PC-9 (cell line): ENCODE results near the gene TMEM123.

Experiments used
- CTCF ChIP-seq: fragments of 200-600 bp; sonication (generic); conservative IDR thresholded peaks from 2 replicates; pipeline ENCODE4 v1.6.1; 2017; ENCODE audit warnings: mixed run types, antibody characterized with exemption, mild to moderate bottlenecking, moderate library complexity
- EZH2 ChIP-seq: fragments of 200-600 bp; sonication (generic); IDR thresholded peaks from 2 replicates; pipeline ENCODE4 v1.8.0; 2017; ENCODE audit warnings: antibody characterized with exemption, low read depth

- TF ChIP-seq CTCF (no peak), EZH2 (no peak)
Measured at GRCh38 chr11:102414559-102414958, 38.0 kb downstream of the TMEM123 start.
